ENCODE data around the gene GNAT1.

DNA sequence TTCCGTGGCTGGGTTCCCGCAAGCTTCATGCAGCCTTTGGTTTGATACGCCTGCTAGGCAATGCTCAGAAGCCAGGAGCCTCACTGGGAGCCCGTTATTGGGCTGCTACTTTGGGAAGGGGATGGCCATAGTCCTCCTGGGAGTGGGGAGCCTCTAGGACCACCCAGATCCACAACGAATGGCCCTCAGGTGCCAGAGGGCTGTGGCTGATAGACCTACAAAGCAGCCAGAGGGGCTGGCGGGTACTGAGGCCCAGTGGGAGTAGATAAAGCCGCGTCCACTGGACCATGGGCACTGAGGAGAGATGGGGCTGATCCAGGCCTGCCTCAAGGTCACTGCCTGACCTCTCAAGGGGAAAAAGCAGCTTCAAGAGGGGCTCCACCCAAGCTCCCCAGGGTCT, 714 bp downstream of the GNAT1 start:
- TF ChIP-seq, protein P1, sequence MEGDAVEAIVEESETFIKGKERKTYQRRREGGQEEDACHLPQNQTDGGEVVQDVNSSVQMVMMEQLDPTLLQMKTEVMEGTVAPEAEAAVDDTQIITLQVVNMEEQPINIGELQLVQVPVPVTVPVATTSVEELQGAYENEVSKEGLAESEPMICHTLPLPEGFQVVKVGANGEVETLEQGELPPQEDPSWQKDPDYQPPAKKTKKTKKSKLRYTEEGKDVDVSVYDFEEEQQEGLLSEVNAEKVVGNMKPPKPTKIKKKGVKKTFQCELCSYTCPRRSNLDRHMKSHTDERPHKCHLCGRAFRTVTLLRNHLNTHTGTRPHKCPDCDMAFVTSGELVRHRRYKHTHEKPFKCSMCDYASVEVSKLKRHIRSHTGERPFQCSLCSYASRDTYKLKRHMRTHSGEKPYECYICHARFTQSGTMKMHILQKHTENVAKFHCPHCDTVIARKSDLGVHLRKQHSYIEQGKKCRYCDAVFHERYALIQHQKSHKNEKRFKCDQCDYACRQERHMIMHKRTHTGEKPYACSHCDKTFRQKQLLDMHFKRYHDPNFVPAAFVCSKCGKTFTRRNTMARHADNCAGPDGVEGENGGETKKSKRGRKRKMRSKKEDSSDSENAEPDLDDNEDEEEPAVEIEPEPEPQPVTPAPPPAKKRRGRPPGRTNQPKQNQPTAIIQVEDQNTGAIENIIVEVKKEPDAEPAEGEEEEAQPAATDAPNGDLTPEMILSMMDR (IDR thresholded peaks at IDR 0.05; ENCODE audit: insufficient read depth, low read length, poor library complexity, severe bottlenecking), result no peak
- no peak for TF ChIP-seq EZH2phosphoT487 (conservative IDR thresholded peaks at IDR 0.05; ENCODE audit: low read length)

Data from SU-DHL-6 (cell line).